Measurements from ENCODE around the gene NUDT4. TPM values are rescaled to one million over a fixed set of nuclear protein-coding genes. Genes with fewer than 3 reads are reported as not detected.
"Not testable (repeated sequence)": the region's sequence is repeated elsewhere in the genome, so short reads cannot be mapped to it uniquely, and the experiment has no call there.

Gene NUDT4
- total RNA-seq, 2 experiments from 2014 or later, result 26.4 to 32.4 TPM

DNA sequence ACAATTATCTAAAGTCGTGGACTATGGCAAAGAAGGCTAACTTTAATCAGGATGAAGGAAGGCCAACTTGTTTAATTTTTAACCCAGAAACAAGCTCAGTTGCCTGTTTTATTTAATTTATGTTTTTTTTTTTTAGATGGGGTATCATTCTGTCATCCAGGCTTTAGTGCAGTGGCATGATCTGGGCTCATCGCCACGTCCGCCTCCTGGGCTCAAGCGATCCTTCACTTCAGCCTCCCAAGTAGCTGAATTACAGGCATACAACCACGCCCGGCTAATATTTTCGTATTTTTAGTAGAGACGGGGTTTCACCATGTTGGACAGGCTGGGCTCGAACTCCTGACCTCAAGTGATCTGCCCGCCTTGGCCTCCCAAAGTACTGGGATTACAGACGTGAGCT, 19.7 kb downstream of the NUDT4 start:
- intact Hi-C loops (cut with micrococcal nuclease; ENCODE audit: unreplicated experiment), result loop anchor here (2.0 to 5.0 kb wide), 3 partner anchors 299 to 610 kb away; no protein-coding TSS in a partner anchor
- Histone ChIP-seq H3K9me2 (ENCODE audit: insufficient read depth, low read length) (no peaks in the 10 kb centered on the region), H3K4me2 (ENCODE audit: low read length) (no peak overlapping the region), H3K36me3 (ENCODE audit: insufficient read depth, low read length) (peaks cover 35% of the 10 kb centered on the region), H4K20me1 (ENCODE audit: insufficient read depth, low read length) (no peaks in the 10 kb centered on the region), H3K4me1 (ENCODE audit: insufficient read depth, low read length, poor library complexity, severe bottlenecking) (peaks cover 6% of the 10 kb centered on the region), H2AFZ (ENCODE audit: low read length) (no peak overlapping the region), H3K27ac (ENCODE audit: low read depth, low read length, poor library complexity, severe bottlenecking) (no peak overlapping the region), H3K9me3 (ENCODE audit: low read length) (no peaks in the 10 kb centered on the region), H3K4me3 (ENCODE audit: low read depth, low read length, poor library complexity, severe bottlenecking) (no peak overlapping the region), H3K79me2 (ENCODE audit: insufficient read depth, low read depth, low read length) (peaks cover 3% of the 10 kb centered on the region; the same call in 1 of the 2 replicates)
- no peak for TF ChIP-seq EZH2phosphoT487 (IDR thresholded peaks at IDR 0.05; ENCODE audit: borderline replicate concordance, low read depth, low read length)
- TF ChIP-seq, protein P1, sequence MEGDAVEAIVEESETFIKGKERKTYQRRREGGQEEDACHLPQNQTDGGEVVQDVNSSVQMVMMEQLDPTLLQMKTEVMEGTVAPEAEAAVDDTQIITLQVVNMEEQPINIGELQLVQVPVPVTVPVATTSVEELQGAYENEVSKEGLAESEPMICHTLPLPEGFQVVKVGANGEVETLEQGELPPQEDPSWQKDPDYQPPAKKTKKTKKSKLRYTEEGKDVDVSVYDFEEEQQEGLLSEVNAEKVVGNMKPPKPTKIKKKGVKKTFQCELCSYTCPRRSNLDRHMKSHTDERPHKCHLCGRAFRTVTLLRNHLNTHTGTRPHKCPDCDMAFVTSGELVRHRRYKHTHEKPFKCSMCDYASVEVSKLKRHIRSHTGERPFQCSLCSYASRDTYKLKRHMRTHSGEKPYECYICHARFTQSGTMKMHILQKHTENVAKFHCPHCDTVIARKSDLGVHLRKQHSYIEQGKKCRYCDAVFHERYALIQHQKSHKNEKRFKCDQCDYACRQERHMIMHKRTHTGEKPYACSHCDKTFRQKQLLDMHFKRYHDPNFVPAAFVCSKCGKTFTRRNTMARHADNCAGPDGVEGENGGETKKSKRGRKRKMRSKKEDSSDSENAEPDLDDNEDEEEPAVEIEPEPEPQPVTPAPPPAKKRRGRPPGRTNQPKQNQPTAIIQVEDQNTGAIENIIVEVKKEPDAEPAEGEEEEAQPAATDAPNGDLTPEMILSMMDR (conservative IDR thresholded peaks at IDR 0.05; ENCODE audit: low read length), result no peak
- CTCF ChIA-PET (ENCODE audit: unreplicated experiment), result interaction anchor here (2.0 kb wide), 1 partner anchor 410 kb away, joined by 7 read pairs; no protein-coding TSS in a partner anchor
- no TSS peak for BruUV-seq (replicated peaks)
- no peak for DNase-seq (ENCODE audit: low spot score)
- POLR2A ChIA-PET, result interaction anchor here (0.6 to 1.7 kb wide), 7 partner anchors 9 to 410 kb away, joined by 3 to 5 read pairs (median 3); no protein-coding TSS in a partner anchor

DNA sequence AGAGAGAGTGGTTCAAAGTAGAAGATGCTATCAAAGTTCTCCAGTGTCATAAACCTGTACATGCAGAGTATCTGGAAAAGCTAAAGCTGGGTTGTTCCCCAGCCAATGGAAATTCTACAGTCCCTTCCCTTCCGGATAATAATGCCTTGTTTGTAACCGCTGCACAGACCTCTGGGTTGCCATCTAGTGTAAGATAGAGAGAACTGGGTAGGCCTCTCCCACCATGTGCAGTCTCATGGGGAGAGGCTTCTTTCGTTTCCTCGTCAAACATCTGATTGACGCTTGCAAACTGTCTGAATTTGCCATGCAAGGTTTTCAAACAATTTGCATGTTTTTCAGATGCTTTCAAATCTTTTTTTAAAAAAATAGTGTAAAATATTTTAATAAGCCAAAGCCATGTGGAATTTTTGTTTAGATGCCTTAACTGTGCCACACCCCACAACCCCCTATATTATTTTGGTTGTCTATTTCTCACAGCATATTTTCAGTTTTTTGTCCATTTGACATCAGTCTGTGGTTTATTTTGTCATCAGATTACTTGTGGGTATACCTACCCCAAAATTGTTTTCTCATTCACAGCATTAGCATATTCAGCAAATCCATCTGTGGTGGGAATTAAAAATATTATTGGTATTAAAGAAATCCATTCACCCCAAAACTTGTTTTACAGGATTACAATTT, 21.6 kb downstream of the NUDT4 start:
- intact Hi-C loops (cut with micrococcal nuclease; ENCODE audit: unreplicated experiment), result loop anchor here (5.0 kb wide), 1 partner anchor 612 kb away; no protein-coding TSS in a partner anchor
- H3K27ac ChIP-seq (ENCODE audit: low read depth, low read length, poor library complexity, severe bottlenecking); H4K20me1 ChIP-seq (ENCODE audit: insufficient read depth, low read length); DNase-seq (ENCODE audit: low spot score); BruUV-seq (replicated peaks); H3K9me2 ChIP-seq (ENCODE audit: insufficient read depth, low read length); CTCF ChIA-PET (ENCODE audit: unreplicated experiment); H3K4me3 ChIP-seq (ENCODE audit: low read depth, low read length, poor library complexity, severe bottlenecking); H2AFZ ChIP-seq (ENCODE audit: low read length); H3K4me2 ChIP-seq (ENCODE audit: low read length); POLR2A ChIA-PET; H3K9me3 ChIP-seq (ENCODE audit: low read length); H3K4me1 ChIP-seq (ENCODE audit: insufficient read depth, low read length, poor library complexity, severe bottlenecking); H3K79me2 ChIP-seq (ENCODE audit: insufficient read depth, low read depth, low read length): not testable (repeated sequence)
- peaks cover 48% of the 10 kb centered on the region for H3K36me3 ChIP-seq (ENCODE audit: insufficient read depth, low read length)

DNA sequence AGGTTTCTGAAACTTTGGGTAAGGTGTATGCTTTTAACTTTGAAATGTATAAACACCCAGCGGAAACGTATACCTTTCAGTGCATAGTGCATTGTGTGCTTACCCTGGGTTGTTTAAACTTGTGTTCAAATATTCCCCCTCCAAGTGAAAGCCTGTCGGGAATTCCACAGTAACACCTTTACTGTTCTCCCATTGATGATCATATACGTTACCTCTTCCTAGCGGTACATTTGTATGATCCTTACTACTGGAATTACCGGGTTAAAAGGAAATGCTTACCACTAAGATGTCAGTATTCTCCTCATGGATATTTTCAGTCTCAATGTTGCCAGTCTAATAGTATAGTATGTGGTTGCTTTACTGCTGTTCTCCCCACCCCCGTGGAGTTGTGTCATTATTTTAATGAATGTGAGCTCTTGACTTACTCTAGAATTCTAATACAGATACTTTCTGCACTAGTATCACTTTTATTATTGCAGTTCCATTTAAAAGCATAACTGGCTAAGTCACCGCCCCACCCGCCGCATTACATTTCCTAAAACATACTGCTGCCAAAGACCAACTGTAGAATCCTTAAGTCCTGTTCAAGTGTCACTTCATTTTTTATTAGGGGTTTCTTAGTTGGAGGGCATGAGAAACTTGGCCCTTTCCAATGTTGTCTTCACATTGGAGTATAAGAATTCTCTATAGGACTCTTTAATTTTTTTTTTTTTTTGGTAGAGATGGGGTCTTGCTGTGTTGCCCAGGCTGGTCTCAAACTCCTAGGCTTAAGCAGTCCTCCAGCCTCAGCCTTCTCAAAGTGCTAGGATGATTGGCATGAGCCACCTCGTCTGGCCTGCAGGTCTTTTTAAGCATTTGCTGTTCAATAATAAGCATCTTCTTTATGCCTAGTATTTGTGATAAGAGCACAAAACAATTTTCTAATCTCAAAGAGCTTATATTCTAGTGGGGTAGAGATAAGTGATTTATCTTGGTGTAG, 24.9 kb downstream of the NUDT4 start:
- Histone ChIP-seq H3K4me2 (ENCODE audit: low read length) (no peak overlapping the region), H3K79me2 (ENCODE audit: insufficient read depth, low read depth, low read length) (no peaks in the 10 kb centered on the region), H3K9me2 (ENCODE audit: insufficient read depth, low read length) (no peaks in the 10 kb centered on the region), H3K9me3 (ENCODE audit: low read length) (no peaks in the 10 kb centered on the region), H3K27ac (ENCODE audit: low read depth, low read length, poor library complexity, severe bottlenecking) (no peak overlapping the region), H3K4me3 (ENCODE audit: low read depth, low read length, poor library complexity, severe bottlenecking) (no peak overlapping the region), H3K4me1 (ENCODE audit: insufficient read depth, low read length, poor library complexity, severe bottlenecking) (no peaks in the 10 kb centered on the region), H3K36me3 (ENCODE audit: insufficient read depth, low read length) (peaks cover 59% of the 10 kb centered on the region), H2AFZ (ENCODE audit: low read length) (no peak overlapping the region), H4K20me1 (ENCODE audit: insufficient read depth, low read length) (peaks cover 8% of the 10 kb centered on the region)
- TF ChIP-seq, protein P1 (conservative IDR thresholded peaks at IDR 0.05; ENCODE audit: low read length), result no peak
- TF ChIP-seq EZH2phosphoT487 (IDR thresholded peaks at IDR 0.05; ENCODE audit: borderline replicate concordance, low read depth, low read length), result no peak
- intact Hi-C loops (cut with micrococcal nuclease; ENCODE audit: unreplicated experiment), result no loop called here
- BruUV-seq (replicated peaks), result no TSS peak
- ChIA-PET POLR2A (interaction anchor here (0.6 to 0.7 kb wide), 2 partner anchors 18 to 266 kb away, joined by 3 to 7 read pairs; no protein-coding TSS in a partner anchor), CTCF (ENCODE audit: unreplicated experiment) (no interaction called here)
- no peak for DNase-seq (ENCODE audit: low spot score)
